Dedifferentiated amniotic fluid mesenchymal stem cell (primary cell): Measurements from ENCODE around the gene EN2.
"Not testable (repeated sequence)": the region's sequence is repeated elsewhere in the genome, so short reads cannot be mapped to it uniquely, and the experiment has no call there.

Experiments used
- DNase-seq: peaks from one replicate; pipeline ENCODE4 v3.0.0-alpha.2; 2016; ENCODE audit errors: extremely low spot score

EN2 gene

DNA sequence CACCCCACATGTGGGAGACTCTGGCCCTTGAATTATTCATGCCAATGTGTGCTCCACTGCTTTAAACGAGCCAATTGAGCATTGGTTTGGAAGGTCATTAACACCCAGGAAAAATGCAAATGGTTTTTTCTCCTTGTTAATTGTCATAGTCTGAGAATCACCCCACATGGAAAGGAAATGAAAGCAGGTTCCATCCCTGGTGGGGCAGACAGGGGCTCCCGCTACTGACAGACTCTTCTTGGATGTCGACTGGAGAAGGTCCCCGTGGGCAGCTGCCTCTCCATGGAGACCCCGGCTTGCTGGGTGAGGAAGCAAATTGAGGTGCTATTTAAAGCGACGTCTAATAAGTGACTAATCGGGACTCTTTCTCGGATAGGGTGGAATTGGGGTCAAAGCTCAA is 32.0 kb upstream of the EN2 start:
- DNase-seq, result no peak

DNA sequence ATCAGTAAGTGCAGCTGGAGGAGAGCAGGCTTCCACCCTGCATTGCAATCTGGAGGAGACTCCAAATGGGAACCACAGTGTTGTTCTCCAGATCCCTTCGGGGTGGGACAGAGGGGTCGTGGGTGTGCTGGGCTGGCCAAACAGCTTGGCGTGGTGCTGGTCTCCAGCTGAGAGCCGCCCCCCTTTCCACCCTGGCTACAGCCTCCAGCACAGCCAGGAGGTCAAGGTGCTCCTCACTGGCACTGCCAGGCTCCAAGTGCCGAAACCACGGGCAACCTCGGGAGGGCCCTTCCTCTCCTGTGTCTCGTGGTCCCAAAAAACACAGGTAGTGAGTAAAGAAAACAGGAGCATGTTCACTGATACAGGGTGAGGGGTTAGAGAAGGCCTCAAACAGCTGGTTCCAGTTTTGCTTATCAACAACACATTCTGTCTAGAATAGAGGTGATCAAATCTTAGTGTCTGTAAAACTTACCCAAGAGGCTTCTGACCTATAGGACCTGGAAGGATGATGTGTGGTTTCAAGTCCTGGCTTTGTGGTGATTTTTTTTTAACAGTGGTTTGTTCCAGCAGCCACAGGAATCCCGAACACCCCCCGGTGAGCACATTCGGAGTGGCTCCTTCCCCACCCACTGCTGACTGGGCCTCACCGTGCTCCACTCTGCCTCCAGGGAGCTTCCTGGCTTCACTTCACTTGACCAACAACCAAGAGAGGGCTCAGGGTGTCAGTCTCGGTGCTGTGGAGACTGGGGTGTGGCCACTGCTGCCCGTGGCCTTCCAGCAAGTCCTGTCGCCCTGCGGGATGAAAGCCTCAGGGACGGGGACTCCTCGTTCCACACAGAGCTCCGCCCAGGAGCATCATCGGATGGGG is 31.2 kb upstream of the EN2 start:
- no peak for DNase-seq

DNA sequence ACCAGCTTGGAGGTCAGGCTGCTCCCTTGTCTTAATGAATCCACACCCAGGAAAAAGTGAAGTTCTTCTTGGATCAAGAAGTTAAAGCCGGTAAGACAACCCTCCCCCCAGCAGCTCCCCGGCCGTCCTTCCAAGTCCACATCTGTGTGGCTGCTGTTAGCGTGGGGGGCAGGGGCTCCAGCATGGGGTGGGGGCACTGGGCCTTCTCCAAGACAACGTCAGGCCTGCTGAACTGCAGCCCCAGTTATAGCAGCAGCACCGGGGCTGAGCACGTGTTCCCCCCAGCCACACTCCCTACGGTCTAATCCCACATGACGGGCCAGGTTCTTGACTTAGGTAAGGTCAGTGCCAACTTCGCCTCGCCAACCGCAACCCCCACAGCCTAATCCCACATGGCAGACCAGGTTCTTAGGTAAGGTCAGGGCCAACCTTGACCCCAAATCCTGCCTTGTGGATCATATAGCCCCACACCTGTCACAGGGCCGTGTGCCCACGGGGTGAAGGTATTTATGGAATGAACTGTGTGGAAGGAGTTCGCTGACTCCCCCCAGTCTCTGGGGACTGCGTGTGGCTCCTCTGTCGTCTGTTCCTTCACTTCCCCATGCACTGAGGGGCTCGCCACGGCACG is 30.4 kb upstream of the EN2 start:
- DNase-seq, result no peak

DNA sequence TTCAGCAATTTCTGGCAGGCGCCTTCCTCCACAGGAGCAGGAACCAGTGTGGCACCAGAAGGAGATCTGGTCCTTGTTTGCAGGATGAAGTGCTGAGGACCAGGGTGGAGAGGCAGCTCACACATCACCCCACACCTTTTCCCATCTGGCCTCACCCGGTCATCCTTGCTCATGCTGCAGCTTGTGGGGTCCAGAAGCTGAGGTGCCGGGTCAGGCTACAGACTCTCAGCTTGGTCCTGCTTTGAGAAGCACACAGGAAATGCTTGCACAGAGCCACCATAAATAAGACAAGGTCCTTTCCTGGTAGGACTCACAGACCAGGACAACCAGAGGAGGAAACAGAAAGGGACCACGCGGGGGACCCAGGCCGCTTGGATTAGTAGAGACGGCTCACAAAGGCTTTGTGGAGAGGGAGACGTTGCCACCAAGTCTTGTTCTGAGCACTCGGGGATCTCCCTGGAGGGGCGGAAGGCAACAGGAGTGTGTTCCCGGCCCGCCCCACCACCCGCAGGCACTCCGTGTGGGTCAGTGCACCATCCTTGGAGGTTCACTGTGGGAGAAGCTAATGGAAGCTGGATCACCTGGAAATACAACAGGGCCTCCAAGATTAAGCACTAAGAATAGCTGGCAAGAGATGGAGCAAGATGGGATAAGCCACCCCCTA is 29.6 kb upstream of the EN2 start:
- no peak for DNase-seq

DNA sequence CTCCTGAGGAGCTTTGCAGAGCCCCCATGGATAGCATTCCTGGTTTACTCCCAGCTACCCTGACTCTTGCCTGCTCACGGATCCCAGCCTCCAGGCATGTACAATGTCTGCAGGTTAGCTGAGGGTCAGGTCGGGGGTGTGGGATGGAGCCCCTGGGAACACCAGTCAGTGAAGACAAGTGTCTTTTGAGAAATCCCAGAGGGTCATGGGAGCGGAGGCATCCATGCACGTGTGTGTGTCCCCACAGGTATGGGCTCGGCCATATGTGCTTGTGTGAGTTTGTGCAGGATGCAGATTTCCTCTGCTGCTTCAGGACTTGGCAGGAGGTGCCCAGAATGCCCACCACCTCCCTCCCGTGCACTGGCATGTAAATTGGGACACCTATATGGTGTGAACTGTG is 28.3 kb upstream of the EN2 start:
- no peak for DNase-seq

DNA sequence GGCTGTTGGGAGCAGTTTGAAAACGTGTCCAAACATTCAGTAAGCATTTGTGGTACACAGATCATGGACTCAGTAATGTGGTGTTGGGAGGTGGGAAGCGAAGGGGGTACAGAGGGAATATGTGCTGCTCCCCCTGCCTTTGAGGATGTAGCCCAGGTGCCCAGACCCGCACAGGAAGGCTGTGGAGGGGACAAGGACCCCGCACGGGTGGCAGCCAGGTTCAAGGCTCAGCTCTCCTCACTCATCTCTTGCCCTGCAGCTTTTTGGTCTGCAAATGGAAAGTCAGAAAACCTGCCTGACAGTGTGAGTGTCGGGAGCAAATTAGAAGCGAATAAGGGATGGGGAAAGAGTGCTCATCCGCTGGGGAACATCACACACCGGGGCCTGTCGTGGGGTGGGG is 27.3 kb upstream of the EN2 start:
- DNase-seq, result no peak

DNA sequence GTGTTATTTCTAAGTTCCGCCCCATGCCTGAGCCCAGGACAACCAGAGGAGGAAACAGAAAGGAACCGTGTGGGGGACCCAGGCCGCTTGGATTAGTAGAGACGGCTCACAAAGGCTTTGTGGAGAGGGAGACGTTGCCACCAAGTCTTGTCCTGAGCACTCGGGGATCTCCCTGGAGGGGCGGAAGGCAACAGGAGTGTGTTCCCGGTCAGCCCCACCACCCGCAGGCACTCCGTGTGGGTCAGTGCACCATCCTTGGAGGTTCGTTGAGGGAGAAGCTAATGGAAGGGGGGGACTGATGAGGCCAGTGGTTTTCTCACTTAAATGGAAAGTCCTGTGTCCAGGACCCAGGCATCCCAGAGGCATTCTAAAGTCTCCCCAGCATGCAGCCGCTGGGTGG is 26.7 kb upstream of the EN2 start:
- no peak for DNase-seq

DNA sequence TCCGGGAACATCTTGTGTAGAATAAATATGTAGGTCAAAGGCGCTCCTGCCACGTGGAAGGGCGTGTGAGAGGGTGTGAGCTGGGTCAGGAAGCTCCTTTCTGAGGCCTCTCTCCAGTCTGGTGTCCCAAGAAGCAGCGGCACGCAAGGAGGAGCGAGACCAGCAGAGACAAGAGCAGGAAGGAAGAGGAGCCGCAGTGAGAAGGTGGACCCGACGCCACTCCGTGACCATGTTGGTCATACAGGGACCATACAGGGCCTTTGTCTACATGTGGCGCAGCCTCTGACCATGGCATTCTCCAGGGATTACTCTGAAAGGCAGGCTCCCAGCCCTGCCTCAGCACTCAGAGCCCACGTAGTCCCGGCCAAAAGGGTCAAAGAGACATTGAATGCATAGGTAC is 26.2 kb upstream of the EN2 start:
- DNase-seq, result no peak

DNA sequence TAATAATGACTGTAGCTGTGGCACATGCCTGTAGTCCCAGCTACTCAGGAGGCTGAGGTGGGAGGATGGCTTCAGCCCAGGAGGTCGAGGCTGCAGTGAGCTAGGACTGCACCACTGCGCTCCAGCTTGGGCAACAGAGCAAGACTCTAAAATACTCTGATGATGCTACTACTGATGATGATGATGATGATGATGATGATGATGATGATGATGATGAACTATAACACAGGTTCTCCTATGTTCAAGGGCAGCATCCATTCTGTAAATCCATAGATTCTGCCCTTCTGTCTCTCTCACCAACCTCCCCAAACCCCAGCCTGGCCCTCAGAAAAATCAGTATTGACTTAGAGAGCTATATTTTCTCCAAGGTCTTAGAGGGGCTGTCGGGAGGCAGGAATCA is 22.8 kb upstream of the EN2 start:
- DNase-seq, result no peak

DNA sequence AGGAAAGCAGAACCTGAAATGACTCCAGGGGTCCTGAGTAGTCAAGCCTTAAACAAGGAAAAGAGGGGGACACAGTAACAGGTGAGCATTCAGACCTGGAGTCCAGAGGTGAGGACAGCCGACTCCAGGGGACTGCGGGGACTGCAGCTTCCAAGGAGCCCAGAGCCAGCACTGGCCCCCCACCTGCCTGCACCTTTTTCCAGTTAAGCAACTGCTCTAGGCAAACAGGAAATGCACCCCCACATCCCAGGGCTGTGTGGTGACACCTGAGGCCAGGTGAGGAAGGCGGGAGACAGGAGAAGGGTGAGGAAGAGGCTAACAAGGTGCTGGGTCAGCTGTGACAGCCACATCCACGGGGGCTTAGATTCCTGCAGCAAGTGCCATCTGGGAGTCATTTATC is 20.1 kb upstream of the EN2 start:
- no peak for DNase-seq

DNA sequence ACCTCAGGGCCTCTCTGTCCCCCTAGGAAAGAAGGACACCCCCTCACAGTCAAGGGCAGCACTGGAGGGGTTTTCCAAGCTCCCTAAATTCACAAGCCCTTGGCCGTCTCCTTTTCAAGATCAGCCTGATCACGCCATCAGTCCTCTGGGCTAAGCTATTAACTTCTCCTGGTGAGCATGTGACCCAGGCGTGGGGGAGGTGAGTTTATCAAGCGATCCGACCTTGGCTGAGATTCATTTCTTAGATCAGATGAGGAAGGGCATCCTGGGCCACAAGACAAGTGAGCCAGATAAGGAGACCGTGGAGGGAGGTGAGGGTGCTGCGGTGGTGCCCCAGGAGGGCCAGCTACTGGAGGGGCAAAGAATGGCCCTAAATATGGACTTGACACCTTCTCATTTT is 19.2 kb upstream of the EN2 start:
- DNase-seq, result no peak

DNA sequence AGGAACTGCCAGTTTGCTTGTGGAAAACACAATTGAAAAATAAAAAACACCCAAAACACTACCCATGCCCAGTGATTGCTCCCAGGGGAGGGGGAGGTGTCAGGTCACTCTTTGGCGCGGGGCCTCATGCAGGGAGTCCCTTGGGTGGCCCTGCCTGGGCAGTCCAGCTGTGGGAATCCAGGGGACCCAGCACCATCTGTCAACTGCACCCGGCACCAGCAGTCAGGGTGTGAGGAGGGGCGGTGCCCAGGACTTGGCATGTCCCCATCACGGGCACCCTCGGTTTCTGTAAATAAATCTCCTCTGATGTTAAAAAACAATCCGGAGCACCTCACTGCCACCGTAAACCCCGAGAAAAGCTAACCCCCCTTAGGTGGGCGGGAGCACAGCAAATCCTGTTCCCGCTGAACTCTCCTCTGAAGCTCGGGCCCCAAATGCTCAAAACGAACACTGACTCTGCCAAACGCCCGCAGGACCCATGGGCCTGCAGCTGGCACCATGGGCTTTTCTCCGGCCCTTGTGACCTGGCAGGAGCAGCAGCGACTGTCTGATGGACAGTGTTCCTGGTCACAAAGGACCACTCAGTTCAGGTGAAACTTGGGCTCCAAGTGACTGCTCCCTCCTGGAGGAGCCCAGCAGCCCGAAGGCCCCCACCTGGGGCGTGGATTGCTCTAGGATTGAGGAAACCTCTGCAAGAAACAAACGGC is 18.5 kb upstream of the EN2 start:
- DNase-seq, result no peak

DNA sequence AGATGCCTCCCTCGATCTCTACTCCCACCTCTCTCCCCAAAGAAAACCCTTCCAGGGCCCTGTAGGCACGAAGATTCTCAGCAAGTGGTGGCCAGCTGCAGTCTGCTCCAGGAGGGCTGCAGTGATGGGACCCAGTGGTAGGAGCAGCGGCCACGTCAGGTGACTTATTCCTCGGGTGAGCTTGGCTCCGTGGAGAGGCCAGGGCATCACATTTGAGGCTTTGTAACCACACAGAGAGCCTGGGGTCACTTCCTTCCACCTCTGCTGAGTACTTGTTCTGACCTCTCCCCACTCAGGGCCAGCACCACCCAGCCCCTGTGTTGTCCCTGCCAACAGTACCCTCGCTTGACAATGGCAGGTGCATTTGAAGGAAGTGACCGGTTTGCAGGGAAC is 17.9 kb upstream of the EN2 start:
- no peak for DNase-seq

DNA sequence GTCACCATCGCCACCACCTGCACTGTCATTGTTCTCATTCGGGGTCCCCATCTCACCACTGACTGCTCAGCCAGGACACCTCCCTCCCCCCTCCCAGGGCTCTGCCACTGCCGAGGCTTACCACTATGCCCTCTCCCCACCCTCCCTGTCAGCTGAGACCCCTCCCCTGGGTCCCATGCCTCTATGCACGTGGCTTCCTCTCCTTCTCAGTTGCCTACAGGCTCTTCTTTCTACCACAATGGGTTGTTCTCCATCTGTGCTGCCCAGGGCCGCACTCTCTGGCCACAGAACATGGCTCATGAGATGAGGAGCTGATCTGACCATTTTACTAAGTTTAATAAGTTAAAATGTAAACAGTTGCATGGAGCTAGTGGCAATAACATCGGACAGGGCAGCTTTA is 16.1 kb upstream of the EN2 start:
- no peak for DNase-seq

DNA sequence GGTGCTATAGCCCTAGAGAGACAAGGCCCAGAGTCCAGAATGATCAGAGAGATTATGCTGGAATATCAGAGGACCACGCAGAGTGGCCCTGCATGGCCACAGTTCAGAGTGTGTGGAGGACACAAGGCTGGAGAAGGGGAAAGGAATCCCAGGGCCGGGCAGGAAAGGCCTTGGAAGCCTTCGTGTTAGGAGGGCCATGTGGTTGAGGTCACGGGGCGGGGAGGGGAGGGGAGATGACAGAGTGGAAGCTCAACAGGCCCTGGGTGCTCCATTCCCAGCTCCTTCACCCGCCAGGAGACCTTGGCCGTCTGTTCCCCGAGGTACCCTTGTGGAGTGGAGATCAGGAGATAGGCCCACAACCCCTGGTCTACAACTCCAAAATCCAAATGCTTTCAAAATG is 13.2 kb upstream of the EN2 start:
- no peak for DNase-seq

DNA sequence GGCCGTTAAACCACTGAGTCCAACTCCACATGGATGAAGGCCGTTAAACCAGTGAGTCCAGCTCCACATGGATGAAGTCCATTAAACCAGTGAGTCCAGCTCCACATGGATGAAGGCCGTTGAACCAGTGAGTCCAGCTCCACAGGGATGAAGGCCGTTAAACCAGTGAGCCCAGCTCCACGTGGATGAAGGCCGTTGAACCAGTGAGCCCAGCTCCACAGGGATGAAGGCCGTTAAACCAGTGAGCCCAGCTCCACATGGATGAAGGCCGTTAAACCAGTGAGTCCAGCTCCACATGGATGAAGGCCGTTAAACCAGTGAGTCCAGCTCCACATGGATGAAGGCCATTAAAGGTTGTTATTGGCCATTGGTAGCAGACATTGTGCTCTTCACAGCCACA is 12.3 kb upstream of the EN2 start:
- DNase-seq, result not testable (repeated sequence)

DNA sequence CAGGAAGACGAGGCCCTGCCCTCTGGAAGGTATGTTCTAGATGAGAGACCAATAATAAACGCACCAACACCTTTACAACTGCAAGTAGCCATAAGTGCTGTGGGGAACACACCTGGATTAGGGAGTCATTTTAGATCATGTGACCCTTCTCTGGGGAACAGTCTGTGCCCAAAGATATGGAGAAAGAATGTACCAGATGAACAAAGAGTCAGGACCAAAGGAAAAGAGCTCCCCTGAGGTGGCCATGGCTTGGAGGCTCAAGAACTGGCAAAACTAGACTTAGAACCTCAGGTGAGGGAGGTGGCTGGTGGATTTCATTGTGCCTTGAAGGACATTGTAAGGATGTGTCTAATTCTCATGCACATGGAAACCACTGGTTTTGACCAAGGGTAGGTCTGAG is 10.3 kb upstream of the EN2 start:
- no peak for DNase-seq

DNA sequence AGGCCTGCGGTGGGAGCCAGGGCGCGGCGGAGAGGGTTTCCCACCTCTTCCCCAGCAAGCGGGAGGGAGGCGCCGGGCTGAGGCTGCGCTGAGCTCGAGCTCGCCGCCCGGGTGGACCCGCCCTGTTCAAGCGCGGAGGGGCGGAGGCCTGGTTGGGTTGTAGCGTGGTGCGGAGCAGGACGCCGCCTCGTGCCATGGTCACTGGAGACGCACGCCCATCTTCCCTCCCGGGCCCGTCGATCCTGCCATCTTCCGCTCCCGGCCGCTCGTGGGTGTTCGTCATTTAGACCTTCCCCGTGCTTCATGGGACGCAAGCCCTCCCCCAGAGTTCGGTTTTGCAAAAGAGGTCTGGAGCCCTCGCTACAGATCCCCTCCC is 9.3 kb upstream of the EN2 start:
- no peak for DNase-seq

DNA sequence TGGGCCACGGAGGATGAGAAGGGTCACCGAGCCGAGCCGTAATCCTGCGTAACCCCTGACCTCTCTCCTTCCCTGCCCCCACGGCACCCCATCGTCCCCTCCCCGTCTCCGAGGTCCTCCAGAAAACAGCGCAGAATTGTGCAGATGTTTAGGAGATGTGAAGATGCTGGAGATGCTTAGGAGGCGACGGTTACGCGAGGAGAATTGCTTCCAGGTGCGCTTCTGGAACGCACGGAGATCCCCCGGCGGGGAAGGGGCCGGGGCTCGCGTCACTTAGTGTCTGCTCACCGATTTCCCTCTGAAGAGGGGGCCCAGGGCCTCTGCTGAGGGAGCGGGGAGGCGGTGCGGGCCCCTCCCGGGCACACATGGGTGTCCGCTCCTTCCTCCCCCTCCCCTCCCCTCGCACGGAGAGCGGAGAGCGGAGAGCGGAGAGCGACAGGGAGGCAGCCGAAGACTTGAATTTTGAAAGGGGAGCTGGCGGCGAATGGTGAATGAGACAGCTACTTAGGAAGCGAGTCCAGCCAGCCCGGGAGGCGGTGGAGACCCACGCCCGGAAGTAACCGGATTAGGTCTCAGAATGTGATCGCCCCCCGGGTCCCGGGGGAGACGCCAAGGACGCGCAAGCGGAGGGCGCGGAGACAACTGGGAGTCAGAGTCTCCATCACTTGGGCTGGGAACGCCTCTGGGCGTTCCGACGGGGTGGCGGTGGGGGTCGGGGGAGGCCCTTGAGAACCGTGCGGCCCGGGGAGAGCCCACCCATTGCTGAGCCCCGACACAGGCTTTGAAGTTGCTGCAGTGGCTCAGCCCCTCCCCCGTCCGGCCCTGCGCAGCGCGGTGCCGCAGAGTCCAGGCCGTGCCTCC is 8.7 kb upstream of the EN2 start:
- no peak for DNase-seq

DNA sequence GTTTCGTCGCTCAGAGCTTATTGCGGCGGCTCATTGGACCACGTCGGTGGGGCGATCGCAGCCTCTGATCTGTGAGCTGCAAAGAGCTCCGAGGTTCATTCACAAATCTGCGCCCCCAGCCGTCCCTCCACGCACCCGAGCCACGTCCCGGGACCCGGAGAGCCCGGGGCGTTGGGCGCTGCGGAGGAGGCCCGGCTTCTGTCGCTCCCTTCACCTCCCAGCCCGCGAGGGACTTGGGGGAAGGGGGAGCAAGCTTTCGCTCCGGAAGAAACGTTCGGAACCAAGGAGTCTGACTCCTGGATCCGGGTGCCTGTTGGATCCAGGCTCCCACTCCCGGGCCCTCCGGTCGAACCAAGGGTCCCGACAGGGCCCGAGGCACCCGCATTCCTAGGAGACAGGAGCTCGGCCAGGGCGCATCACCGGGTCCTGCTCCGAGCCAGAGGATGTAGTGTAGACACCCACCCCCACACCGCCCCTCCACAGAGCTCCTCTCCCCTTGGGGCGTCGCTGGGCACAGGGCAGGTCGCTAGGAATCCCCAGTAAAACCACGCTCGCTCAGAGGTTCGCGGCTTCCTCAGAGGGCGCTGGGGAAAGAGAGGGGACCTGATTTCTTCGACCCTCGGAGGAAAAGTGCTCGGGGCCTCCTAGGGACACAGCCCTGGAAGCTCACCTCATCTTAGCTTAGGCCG is 7.9 kb upstream of the EN2 start:
- DNase-seq, result no peak

DNA sequence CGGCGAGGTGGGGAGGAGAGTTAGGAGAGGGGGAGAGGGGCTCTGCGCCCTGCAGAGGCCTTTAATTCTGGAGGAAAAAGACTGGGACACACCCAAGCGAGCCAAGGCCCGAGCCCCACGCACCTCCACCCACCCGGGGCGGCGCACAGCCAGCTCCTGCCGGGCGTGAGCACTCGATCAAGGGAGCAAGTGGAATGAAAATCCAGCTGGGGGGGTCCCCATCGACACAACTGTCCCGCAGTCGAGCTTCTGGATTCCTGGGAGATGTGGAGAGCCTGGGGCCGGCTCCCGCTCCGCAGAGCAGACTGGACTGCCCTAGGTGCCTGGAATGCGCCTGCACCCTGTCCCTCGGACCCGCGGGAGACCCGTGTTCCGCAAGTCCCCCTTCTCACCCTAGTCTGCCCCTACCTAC is 7.4 kb upstream of the EN2 start:
- no peak for DNase-seq
